Cardiac fibroblast (primary cell): ENCODE measurements around the gene MED13L.
A peak's percentile ranks its signal among the peaks of the same experiment; 100 is the strongest.

Experiments
- DNase-seq, 2 donors: peaks; one replicate each; pipeline versions ENCODE4 v3.0.0 to v3.0.0-alpha.2; 2010; ENCODE audit warnings: low read depth in 2 of 2
- H3K4me3 ChIP-seq, 2 donors: replicated peaks in 1 of 2; 1 replicate in 1 of 2; 2 replicates in 1 of 2; pipeline ENCODE4 v1.5.1; 2011; ENCODE audit warnings: low read depth in 2 of 2, low read length in 2 of 2, mild to moderate bottlenecking in 2 of 2, moderate library complexity in 1 of 2
- TF ChIP-seq, protein P1 (sequence below): IDR thresholded peaks from one replicate; pipeline ENCODE4 v1.5.1; 2011; ENCODE audit warnings: low read depth, mild to moderate bottlenecking, low read length, inconsistent platforms

Gene MED13L

DNA sequence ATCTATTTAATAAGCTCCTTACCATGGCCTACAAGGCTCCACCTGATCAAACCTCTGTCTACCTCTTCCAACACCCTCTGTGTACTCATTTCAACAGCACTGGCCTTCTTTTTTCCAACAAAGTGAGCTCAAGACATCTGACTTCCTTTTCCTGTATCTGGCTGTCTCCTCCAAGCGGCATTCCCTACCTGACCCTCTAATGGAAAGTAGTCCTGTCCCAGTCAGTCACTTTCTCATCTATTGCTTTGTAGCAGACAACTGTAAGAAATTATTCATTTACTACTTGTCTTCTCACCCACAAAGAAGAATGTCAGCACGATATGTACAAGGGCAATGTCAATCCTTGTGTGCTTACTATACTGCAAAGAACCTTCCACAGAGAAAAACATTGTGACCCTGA is 149.6 kb downstream of the MED13L start:
- TF ChIP-seq, protein P1, sequence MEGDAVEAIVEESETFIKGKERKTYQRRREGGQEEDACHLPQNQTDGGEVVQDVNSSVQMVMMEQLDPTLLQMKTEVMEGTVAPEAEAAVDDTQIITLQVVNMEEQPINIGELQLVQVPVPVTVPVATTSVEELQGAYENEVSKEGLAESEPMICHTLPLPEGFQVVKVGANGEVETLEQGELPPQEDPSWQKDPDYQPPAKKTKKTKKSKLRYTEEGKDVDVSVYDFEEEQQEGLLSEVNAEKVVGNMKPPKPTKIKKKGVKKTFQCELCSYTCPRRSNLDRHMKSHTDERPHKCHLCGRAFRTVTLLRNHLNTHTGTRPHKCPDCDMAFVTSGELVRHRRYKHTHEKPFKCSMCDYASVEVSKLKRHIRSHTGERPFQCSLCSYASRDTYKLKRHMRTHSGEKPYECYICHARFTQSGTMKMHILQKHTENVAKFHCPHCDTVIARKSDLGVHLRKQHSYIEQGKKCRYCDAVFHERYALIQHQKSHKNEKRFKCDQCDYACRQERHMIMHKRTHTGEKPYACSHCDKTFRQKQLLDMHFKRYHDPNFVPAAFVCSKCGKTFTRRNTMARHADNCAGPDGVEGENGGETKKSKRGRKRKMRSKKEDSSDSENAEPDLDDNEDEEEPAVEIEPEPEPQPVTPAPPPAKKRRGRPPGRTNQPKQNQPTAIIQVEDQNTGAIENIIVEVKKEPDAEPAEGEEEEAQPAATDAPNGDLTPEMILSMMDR, result no peak
- no peak for DNase-seq
- no peak overlapping the region for H3K4me3 ChIP-seq

DNA sequence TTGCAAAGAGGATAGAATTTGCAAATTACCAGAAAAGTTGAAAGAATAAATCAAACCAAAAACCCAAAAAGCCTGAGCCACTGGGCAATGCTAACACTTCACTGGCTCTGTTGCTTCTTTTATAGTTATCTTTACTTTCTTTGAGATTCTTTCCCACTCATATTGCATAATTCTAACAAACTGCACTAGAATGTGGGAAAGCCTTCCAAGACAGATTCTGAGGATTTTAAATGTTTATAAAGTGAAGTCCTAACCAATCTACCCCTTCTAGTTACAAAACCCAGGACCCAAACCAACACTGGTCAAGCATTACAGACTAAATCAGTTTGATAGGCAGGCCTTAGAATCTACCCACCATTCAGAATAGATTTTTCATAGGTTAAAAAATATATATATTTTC is 150.9 kb downstream of the MED13L start:
- peak in 1 of 2 donors; percentile 51 for DNase-seq
- TF ChIP-seq, protein P1, result no peak
- H3K4me3 ChIP-seq, result no peak overlapping the region

DNA sequence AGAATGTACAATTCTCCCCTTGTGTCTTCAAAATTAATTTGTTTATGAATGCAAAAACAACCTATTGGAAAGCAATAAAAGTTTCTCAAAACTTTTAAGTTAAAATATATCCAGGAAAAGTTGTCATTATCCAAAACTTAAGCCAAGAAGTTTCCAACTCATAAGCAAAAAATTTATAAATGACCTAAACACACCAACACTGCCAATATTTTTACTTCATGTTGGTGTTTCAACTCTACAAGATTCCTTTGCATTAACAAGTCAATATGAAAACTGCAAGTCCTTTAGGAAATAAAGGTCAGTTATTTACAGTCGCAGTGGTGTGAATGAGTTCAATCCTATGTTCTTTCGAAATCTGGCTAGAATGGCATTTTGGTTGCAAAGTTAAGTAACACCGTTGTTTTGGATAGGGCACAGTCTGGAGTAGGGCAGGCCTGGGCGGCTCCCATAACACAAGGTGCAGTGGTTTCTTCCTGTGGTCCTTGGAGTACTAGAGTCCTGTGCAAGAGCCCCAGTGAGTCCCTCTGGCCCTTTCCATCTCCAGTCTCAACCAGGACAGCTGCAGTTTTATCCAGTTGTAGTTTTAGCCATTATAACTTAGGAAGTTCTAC is 151.4 kb downstream of the MED13L start:
- TF ChIP-seq, protein P1, result no peak
- DNase-seq, result peak; percentile 35 to 46
- no peak overlapping the region for H3K4me3 ChIP-seq

DNA sequence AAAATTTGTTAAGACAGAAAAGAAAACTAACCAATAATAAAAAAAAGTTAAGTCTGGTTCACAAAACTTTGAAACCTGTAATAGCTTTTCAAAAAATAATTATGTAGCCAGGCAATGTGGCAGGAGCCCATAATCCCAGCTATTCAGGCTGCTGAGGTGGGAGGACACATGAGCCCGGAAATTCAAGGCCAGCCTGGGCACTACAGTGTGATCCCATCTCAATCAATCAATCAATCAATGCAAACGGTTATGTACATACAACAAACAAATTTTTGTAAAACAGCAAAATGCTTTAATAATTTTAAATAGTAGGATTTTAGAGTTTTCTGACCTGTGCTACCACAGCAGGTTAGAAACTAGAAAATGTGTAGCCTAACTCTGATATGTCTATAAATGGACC is 152.4 kb downstream of the MED13L start:
- no peak overlapping the region for H3K4me3 ChIP-seq
- TF ChIP-seq, protein P1, result no peak
- no peak for DNase-seq

DNA sequence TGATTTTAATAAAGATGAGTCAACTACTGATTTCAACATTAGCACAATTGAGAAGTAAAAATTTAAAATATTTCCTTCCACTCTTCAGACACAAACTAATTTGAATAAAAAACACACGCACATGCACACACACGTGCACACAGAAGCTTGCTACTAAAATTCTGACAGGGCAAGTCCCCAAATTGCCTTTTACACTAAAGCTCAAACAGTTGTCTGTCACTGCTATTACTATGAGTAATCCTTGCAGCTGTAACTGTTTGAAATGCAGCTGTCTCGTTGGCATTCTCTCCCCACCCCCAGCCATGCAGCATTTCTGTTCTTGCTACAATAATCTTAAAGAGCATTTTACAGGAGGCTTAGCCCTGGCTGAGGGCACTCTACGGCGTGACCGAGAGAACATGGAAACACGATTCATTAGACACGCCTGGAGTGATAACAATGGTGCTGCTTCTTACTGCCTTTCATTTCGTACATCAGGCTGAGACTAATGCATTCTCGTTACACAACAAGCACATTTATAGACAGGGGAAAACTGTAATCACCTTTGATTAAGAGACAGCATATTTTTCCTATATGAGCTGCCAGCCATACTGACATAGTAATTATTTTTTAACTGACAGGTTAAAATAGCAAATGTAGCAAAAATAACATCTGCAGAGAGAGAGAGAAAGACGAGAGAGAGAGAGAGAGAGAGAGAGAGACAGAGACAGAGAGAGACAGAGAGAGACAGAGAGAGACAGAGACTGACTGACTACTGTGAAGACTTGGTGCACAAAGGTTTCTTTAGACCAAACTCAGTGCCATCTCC is 153.8 kb downstream of the MED13L start:
- DNase-seq, result peak; percentile 50 to 72
- TF ChIP-seq, protein P1, result no peak
- H3K4me3 ChIP-seq, result peak overlapping the region in 1 of 2 donors; percentile 42

DNA sequence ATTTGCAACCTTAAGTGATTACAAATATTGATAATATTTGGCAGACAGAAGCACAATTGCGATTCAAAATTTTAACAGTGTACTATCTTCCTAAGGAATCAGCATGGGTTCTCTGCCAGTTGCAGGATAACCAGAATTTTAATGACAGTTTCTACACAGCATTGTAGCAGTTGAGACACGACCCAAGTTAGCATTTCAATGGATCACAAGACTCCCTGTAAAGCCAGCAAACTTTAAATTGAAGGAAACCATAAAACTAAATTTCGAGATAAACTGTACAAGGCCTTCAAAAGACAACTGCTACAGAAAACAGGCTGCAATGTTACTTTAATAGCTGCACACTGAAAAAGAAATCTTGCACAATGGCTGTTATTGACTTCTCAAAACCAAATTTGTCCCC is 154.9 kb downstream of the MED13L start:
- DNase-seq, result no peak
- TF ChIP-seq, protein P1, result no peak
- H3K4me3 ChIP-seq, result no peak overlapping the region
